AG04450 (cell line): Measurements from ENCODE around the gene AURKA. TPM values are rescaled to one million over a fixed set of nuclear protein-coding genes. Genes with fewer than 3 reads are reported as not detected.
A peak's percentile ranks its signal among the peaks of the same experiment; 100 is the strongest.

Experiments used
- CTCF ChIA-PET: fragments of 300-600, 350-600 bp; formaldehyde crosslinking; extraction: SDS; loops from one replicate; lab custom pipeline; 2022; ENCODE audit warnings: antibody characterized with exemption, inconsistent platforms; lab: Charles Lee
- POLR2A ChIA-PET: fragments of 350-600 bp; formaldehyde crosslinking; extraction: SDS; loops from one replicate; lab custom pipeline; 2021; ENCODE audit warnings: antibody characterized with exemption, inconsistent platforms; lab: Yijun Ruan, JAX
- DNase-seq: peaks from one replicate; pipeline ENCODE4 v3.0.0-alpha.2; 2011; ENCODE audit warnings: low read depth, low spot score
- H3K27ac ChIP-seq: one replicate; pipeline ENCODE4 v1.5.1; 2012; ENCODE audit warnings: low read depth, low read length, control low read depth
- H3K27me3 ChIP-seq: one replicate; pipeline ENCODE4 v1.6.0; 2012; ENCODE audit warnings: low read length; ENCODE audit not compliant: control insufficient read depth, insufficient read depth
- H3K4me3 ChIP-seq: 2 replicates; pipeline ENCODE4 v1.5.1; 2011; ENCODE audit warnings: mild to moderate bottlenecking, low read depth, low read length, control low read depth
- H3K9me3 ChIP-seq: 2 replicates; pipeline ENCODE4 v1.5.1; 2012; ENCODE audit warnings: low read length; ENCODE audit not compliant: control insufficient read depth, insufficient read depth
- CTCF ChIP-seq: IDR thresholded peaks from 2 replicates; pipeline ENCODE4 v1.5.1; 2011; ENCODE audit warnings: low read depth, low read length, control low read depth, inconsistent platforms
- polyA plus RNA-seq: library from polyadenylated mRNA; depleted of rRNA; stranded (reverse); fragments of >200 nt; gene quantifications from 2 replicates; pipeline ENCODE4 v1.2.3, GENCODE V29; 2011

The AURKA gene
- polyA plus RNA-seq, 1 experiment = 31.0 TPM

GRCh38 chr20:56348746-56349145 lies 43.3 kb downstream of the AURKA start:
- Histone ChIP-seq H3K27ac (no peak overlapping the region), H3K4me3 (no peak overlapping the region), H3K27me3 (peaks cover 6% of the 10 kb centered on the region), H3K9me3 (no peaks in the 10 kb centered on the region)
- no peak for TF ChIP-seq CTCF
- no peak for DNase-seq
- ChIA-PET CTCF (interaction anchor here (1.8 kb wide), 1 partner anchor 1667 kb away, joined by 4 read pairs; no protein-coding TSS in a partner anchor), POLR2A (no interaction called here)

GRCh38 chr20:56348305-56348693 lies 43.7 kb downstream of the AURKA start:
- Histone ChIP-seq H3K27me3 (peaks cover 11% of the 10 kb centered on the region), H3K27ac (no peak overlapping the region), H3K9me3 (no peaks in the 10 kb centered on the region), H3K4me3 (no peak overlapping the region)
- CTCF ChIA-PET = no interaction called here
- no peak for TF ChIP-seq CTCF
- DNase-seq = no peak
- POLR2A ChIA-PET = no interaction called here

- TF ChIP-seq CTCF = no peak
- ChIA-PET CTCF (no interaction called here), POLR2A (no interaction called here)
- DNase-seq = no peak
- H3K4me3 ChIP-seq = no peak overlapping the region
- H3K27ac ChIP-seq = no peak overlapping the region
- H3K27me3 ChIP-seq = peaks cover 12% of the 10 kb centered on the region
- H3K9me3 ChIP-seq = no peaks in the 10 kb centered on the region
These were observed 44.2 kb downstream of the AURKA start for GRCh38 chr20:56347628-56348304.

DNA sequence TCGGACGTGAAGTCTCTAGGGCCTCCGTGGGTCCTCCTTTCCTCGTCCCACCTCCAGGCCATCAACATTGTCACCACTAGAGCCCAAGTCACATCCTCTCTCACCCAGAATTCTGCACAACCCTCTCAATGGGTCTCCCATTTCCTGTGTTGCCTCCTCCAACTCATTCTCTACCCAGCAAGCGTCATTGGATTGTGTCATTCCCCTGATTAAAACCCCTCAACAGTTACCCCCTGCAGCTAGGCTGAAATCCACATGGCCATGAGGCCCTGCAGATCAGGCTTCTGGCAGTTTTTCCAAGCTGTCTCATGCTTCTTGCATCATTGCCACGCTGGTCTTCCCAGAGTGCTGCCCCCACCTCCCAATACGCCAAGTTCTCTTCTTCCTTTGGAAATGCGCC lies 46.1 kb downstream of the AURKA start:
- Histone ChIP-seq H3K4me3 (no peak overlapping the region), H3K27me3 (peaks cover 15% of the 10 kb centered on the region), H3K9me3 (no peaks in the 10 kb centered on the region), H3K27ac (no peak overlapping the region)
- no peak for TF ChIP-seq CTCF
- CTCF ChIA-PET = interaction anchor here (0.7 kb wide), 1 partner anchor 1665 kb away, joined by 3 read pairs; no protein-coding TSS in a partner anchor
- DNase-seq = no peak
- POLR2A ChIA-PET = no interaction called here

DNA sequence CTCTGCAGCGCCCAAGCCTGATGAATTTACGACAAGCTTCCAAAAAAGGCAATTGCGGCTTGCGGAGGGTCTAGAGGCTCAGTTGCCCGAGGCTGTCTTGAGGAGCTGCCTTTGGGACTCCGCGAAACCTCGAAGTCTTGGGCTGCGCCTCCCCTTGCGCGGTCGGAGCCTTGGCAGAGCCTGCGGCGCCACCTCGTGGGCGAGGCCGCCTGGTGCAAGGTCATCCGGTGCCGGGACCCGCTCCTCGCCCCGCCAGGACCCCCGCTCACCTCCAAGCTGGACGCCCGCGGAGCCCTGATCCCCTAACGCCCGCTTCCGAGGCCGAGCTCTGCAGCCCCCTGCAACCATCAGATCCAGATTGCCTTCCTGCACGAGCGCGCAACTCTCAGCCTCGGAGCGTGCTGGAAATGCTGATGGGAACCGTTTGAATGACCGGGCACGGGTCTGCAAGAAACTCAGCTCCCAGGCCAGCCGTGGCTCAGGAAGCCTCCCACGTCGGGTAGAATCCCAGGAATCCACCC lies 48.1 kb downstream of the AURKA start:
- no peak for DNase-seq
- Histone ChIP-seq H3K27me3 (peaks cover 15% of the 10 kb centered on the region), H3K27ac (no peak overlapping the region), H3K9me3 (no peaks in the 10 kb centered on the region), H3K4me3 (no peak overlapping the region)
- POLR2A ChIA-PET = no interaction called here
- TF ChIP-seq CTCF = peak; percentile 66
- CTCF ChIA-PET = interaction anchor here (0.7 to 3.2 kb wide), 12 partner anchors 13 to 1696 kb away, joined by 3 to 44 read pairs (median 5); partner anchors contain the start of genes FAM210B and MC3R
